HG03575 (cell line): ENCODE results near the gene U2AF1.
"Not testable (repeated sequence)": the region's sequence is repeated elsewhere in the genome, so short reads cannot be mapped to it uniquely, and the experiment has no call there.

Source experiments
- ATAC-seq: cut with Tn5 transposase; IDR thresholded peaks from one replicate; pipeline ENCODE4 v1.9.1; 2021; ENCODE audit not compliant: unreplicated experiment, insufficient number of reproducible peaks, low FRiP score; ENCODE audit errors: extremely low read depth

U2AF1 gene

GRCh38 chr21:43044547-43044946 is 62.8 kb downstream of the U2AF1 start:
- ATAC-seq = not testable (repeated sequence)

GRCh38 chr21:43043291-43043690 is 64.1 kb downstream of the U2AF1 start:
- not testable (repeated sequence) for ATAC-seq
